H9 (cell line): Measurements from ENCODE around the gene IMMP2L. TPM values are rescaled to one million over a fixed set of nuclear protein-coding genes. Genes with fewer than 3 reads are reported as not detected.

ENCODE experiments used
- DNase-seq: peaks from one replicate; pipeline ENCODE4 v3.0.0-alpha.2; 2017
- H2AFZ ChIP-seq: one replicate; pipeline ENCODE4 v1.6.1; 2013; ENCODE audit warnings: mild to moderate bottlenecking, low read length, control low read depth, moderate library complexity
- H2AK5ac ChIP-seq: 2 replicates; pipeline ENCODE4 v1.6.1; 2013; ENCODE audit warnings: low read length, control low read depth, mixed read lengths; ENCODE audit not compliant: insufficient read length
- H2BK120ac ChIP-seq: one replicate; pipeline ENCODE4 v1.6.1; 2013; ENCODE audit warnings: low read depth, mild to moderate bottlenecking, low read length, control low read depth, inconsistent platforms; ENCODE audit not compliant: poor library complexity, severe bottlenecking
- H2BK12ac ChIP-seq: 2 replicates; pipeline ENCODE4 v1.6.1; 2013; ENCODE audit warnings: low read length, control low read depth, mixed read lengths, low read depth; ENCODE audit not compliant: insufficient read length
- H2BK15ac ChIP-seq: 2 replicates; pipeline ENCODE4 v1.6.1; 2013; ENCODE audit warnings: low read depth, low read length, control low read depth
- H2BK20ac ChIP-seq: one replicate; pipeline ENCODE4 v1.6.1; 2013; ENCODE audit warnings: low read depth, mild to moderate bottlenecking, low read length, control low read depth, inconsistent platforms; ENCODE audit not compliant: poor library complexity, severe bottlenecking
- H2BK5ac ChIP-seq: 2 replicates; pipeline ENCODE4 v1.6.1; 2013; ENCODE audit warnings: low read length, control low read depth, mixed read lengths; ENCODE audit not compliant: insufficient read length
- H3K14ac ChIP-seq: 2 replicates; pipeline ENCODE4 v1.6.1; 2013; ENCODE audit warnings: low read length, control low read depth; ENCODE audit not compliant: insufficient read depth
- H3K18ac ChIP-seq: 2 replicates; pipeline ENCODE4 v1.6.1; 2013; ENCODE audit warnings: low read depth, mild to moderate bottlenecking, mixed read lengths, low read length, control low read depth; ENCODE audit not compliant: insufficient read length
- H3K23ac ChIP-seq: 2 replicates; pipeline ENCODE4 v1.6.1; 2013; ENCODE audit warnings: low read length, control low read depth, mixed read lengths, low read depth; ENCODE audit not compliant: insufficient read length
- H3K23me2 ChIP-seq: 2 replicates; pipeline ENCODE4 v1.6.1; 2013; ENCODE audit warnings: low read depth, mild to moderate bottlenecking, mixed read lengths, low read length, control low read depth; ENCODE audit not compliant: insufficient read length, poor library complexity, severe bottlenecking
- H3K27ac ChIP-seq: 2 replicates; pipeline ENCODE4 v1.5.1; 2013; ENCODE audit warnings: low read length, control low read depth, mixed read lengths, low read depth; ENCODE audit not compliant: insufficient read length
- H3K27me3 ChIP-seq: 2 replicates; pipeline ENCODE4 v1.6.1; 2013; ENCODE audit warnings: low read length, control low read depth, inconsistent platforms; ENCODE audit not compliant: insufficient read depth
- H3K4ac ChIP-seq: 2 replicates; pipeline ENCODE4 v1.6.1; 2013; ENCODE audit warnings: low read depth, mild to moderate bottlenecking, control low read depth, inconsistent platforms, low read length, moderate library complexity
- H3K4me1 ChIP-seq: 2 replicates; pipeline ENCODE4 v1.6.1; 2013; ENCODE audit warnings: low read length, control low read depth, inconsistent platforms; ENCODE audit not compliant: insufficient read depth
- H3K4me2 ChIP-seq: 2 replicates; pipeline ENCODE4 v1.6.1; 2013; ENCODE audit warnings: low read length, control low read depth, mixed read lengths; ENCODE audit not compliant: insufficient read length, insufficient read depth
- H3K56ac ChIP-seq: 2 replicates; pipeline ENCODE4 v1.6.1; 2013; ENCODE audit warnings: low read depth, mild to moderate bottlenecking, mixed read lengths, low read length, control low read depth; ENCODE audit not compliant: insufficient read length
- H3K79me1 ChIP-seq: 2 replicates; pipeline ENCODE4 v1.6.1; 2013; ENCODE audit warnings: low read depth, mild to moderate bottlenecking, moderate library complexity, low read length, control low read depth, inconsistent platforms; ENCODE audit not compliant: insufficient read depth, poor library complexity, severe bottlenecking
- H3K79me2 ChIP-seq: 2 replicates; pipeline ENCODE4 v1.6.1; 2013; ENCODE audit warnings: low read length, control low read depth, inconsistent platforms; ENCODE audit not compliant: insufficient read depth
- H3K9ac ChIP-seq: 2 replicates; pipeline ENCODE4 v1.6.1; 2013; ENCODE audit warnings: low read length, control low read depth, mixed read lengths; ENCODE audit not compliant: insufficient read length; ENCODE audit errors: extremely low read depth
- H3K9me3 ChIP-seq: one replicate; pipeline ENCODE4 v1.6.1; 2013; ENCODE audit warnings: low read depth, low read length, inconsistent platforms; ENCODE audit not compliant: control insufficient read depth
- H3T11ph ChIP-seq: one replicate; pipeline ENCODE4 v1.6.1; 2013; ENCODE audit warnings: mild to moderate bottlenecking, low read length, control low read depth, inconsistent platforms
- H4K20me1 ChIP-seq: one replicate; pipeline ENCODE4 v1.6.1; 2013; ENCODE audit not compliant: control insufficient read depth, insufficient read length, insufficient read depth
- H4K5ac ChIP-seq: 2 replicates; pipeline ENCODE4 v1.6.1; 2013; ENCODE audit warnings: low read depth, mild to moderate bottlenecking, mixed read lengths, low read length, control low read depth; ENCODE audit not compliant: insufficient read length
- H4K8ac ChIP-seq: replicated peaks from 2 replicates; pipeline ENCODE4 v1.6.1; 2013; ENCODE audit warnings: low read length, control low read depth, mixed read lengths, low read depth; ENCODE audit not compliant: insufficient read length
- H4K91ac ChIP-seq: 2 replicates; pipeline ENCODE4 v1.6.1; 2013; ENCODE audit warnings: low read depth, mild to moderate bottlenecking, moderate library complexity, mixed read lengths, low read length, control low read depth; ENCODE audit not compliant: insufficient read length
- H3K27ac Mint-ChIP-seq, 3 experiments: 2 replicates in 2 of 3; 3 replicates in 1 of 3; pipeline ENCODE4 v1.8.0; 2020 to 2021; ENCODE audit warnings: mixed read lengths in 3 of 3, mild to moderate bottlenecking in 1 of 3, moderate library complexity in 1 of 3
- H3K27me3 Mint-ChIP-seq: 2 replicates; pipeline ENCODE4 v1.8.0; 2021; ENCODE audit warnings: low read depth, mild to moderate bottlenecking, moderate library complexity, mixed read lengths
- H3K36me3 Mint-ChIP-seq, 3 experiments: 2 replicates in 2 of 3; 3 replicates in 1 of 3; pipeline ENCODE4 v1.8.0; 2020 to 2021; ENCODE audit warnings: low read depth in 3 of 3, mixed read lengths in 3 of 3; ENCODE audit not compliant: insufficient read depth in 1 of 3
- H3K4me1 Mint-ChIP-seq, 2 experiments: 2 replicates each; pipeline ENCODE4 v1.8.0; 2020; ENCODE audit warnings: mixed read lengths in 2 of 2
- H3K4me3 Mint-ChIP-seq, 2 experiments: 2 replicates in 1 of 2; 3 replicates in 1 of 2; pipeline ENCODE4 v1.8.0; 2020 to 2021; ENCODE audit warnings: mild to moderate bottlenecking in 2 of 2, mixed read lengths in 2 of 2, moderate library complexity in 1 of 2
- H3K9me3 Mint-ChIP-seq, 2 experiments: 2 replicates in 1 of 2; 3 replicates in 1 of 2; pipeline ENCODE4 v1.8.0; 2020; ENCODE audit warnings: mild to moderate bottlenecking in 2 of 2, mixed read lengths in 2 of 2, moderate library complexity in 1 of 2
- CTCF ChIP-seq: fragments of 200-600 bp; sonication (generic); conservative IDR thresholded peaks from 3 replicates; pipeline ENCODE4 v1.8.0; 2021; ENCODE audit warnings: antibody characterized with exemption, mild to moderate bottlenecking
- WGBS: extraction: QIAGEN DNeasy Blood & Tissue Kit; methylation state at CpG from one replicate; pipeline ENCODE4 v1.1.7; 2013; ENCODE audit warnings: missing lambda C conversion rate, low lambda C conversion rate, mixed read lengths; ENCODE audit not compliant: insufficient read length; ENCODE audit errors: extremely low coverage; 5-methylcytosine and 5-hydroxymethylcytosine counted together
- total RNA-seq: library from RNA; stranded (reverse); gene quantifications from 2 replicates; pipeline ENCODE4 v1.2.1, GENCODE V29; 2021

IMMP2L gene
- total RNA-seq, 1 experiment from 2014 or later = 14.7 TPM

GRCh38 chr7:110647266-110647665 lies 915.0 kb downstream of the IMMP2L start:
- WGBS = no CpG with 5 or more reads among the region's 4 CpGs
- no peak overlapping the region for H3K27ac Mint-ChIP-seq

More at GRCh38 chr7:110647266-110647665, 915.0 kb downstream of the IMMP2L start:
- H3K9me3 Mint-ChIP-seq = no peaks in the 10 kb centered on the region
- Histone ChIP-seq H3K23me2 (no peaks in the 10 kb centered on the region), H2BK20ac (no peak overlapping the region), H2BK12ac (no peak overlapping the region), H3T11ph (no peak overlapping the region), H3K79me2 (no peaks in the 10 kb centered on the region), H3K27ac (no peak overlapping the region), H3K56ac (no peak overlapping the region), H3K9ac (no peak overlapping the region), H3K4me2 (no peak overlapping the region), H4K5ac (no peak overlapping the region), H4K20me1 (no peaks in the 10 kb centered on the region), H2BK15ac (no peak overlapping the region), H3K18ac (no peak overlapping the region), H4K8ac (no peak overlapping the region), H4K91ac (no peak overlapping the region), H2BK5ac (no peak overlapping the region), H3K4ac (no peak overlapping the region), H3K14ac (no peak overlapping the region), H3K4me1 (no peaks in the 10 kb centered on the region), H3K9me3 (no peaks in the 10 kb centered on the region), H2BK120ac (no peak overlapping the region), H3K27me3 (no peaks in the 10 kb centered on the region), H3K23ac (no peak overlapping the region), H3K79me1 (no peaks in the 10 kb centered on the region), H2AK5ac (no peak overlapping the region), H2AFZ (no peak overlapping the region)
- no peaks in the 10 kb centered on the region for H3K27me3 Mint-ChIP-seq
- no peaks in the 10 kb centered on the region for H3K36me3 Mint-ChIP-seq
- DNase-seq = no peak
- no peak overlapping the region for H3K4me3 Mint-ChIP-seq
- H3K4me1 Mint-ChIP-seq = peaks cover 12 to 17% of the 10 kb centered on the region in 2 experiments
- TF ChIP-seq CTCF = no peak
